ENCODE data around the gene NR4A1.

The NR4A1 gene

DNA sequence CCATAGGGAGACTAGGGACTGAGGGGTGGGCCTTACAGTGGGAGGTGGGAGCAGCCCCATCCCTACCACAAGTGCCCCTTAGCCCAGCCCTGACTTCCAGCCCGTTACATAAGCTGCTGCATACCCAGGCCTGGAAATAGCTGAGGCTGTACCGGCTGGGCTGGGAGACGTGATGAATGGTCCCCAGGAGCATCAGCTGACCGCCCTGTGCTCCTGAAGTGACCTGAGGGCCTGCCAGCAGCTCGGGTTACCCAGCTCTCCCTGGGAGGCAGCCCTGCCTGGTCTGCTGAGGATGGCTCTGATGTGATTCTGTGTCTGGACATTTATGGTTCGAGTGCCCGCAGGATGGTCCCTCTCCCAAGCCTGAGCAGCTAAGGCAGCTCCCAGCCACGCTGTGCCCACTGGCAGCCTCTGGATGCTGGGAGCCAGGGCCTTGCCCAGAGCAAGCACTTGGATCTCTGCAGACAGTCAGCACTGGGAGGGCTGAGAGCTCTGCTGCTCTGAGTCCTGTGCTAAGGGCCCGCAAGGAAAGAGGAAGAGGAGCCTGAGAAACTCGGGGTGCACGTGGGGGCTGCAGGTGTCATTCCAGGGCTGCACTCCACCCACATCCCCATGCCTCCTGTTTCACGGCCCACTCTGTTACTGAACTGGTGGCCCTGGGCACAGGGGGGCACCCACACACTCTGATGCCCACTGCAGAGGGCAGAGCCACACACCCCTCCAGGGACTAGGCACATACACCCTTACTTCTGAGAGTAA is 24.0 kb upstream of the NR4A1 start:
- DNase-seq (ENCODE audit: low read depth) = no peak
- H3K4me3 ChIP-seq (ENCODE audit: low read length) = no peak overlapping the region
- TF ChIP-seq CTCF (IDR thresholded peaks at IDR 0.05; ENCODE audit: insufficient read depth, low read depth, low read length, missing control alignments) = no peak

- DNase-seq (ENCODE audit: low read depth) = no peak
- no peak for TF ChIP-seq CTCF (IDR thresholded peaks at IDR 0.05; ENCODE audit: insufficient read depth, low read depth, low read length, missing control alignments)
- no peak overlapping the region for H3K4me3 ChIP-seq (ENCODE audit: low read length)
Measured at GRCh38 chr12:52029685-52030084, 21.6 kb upstream of the NR4A1 start.

DNA sequence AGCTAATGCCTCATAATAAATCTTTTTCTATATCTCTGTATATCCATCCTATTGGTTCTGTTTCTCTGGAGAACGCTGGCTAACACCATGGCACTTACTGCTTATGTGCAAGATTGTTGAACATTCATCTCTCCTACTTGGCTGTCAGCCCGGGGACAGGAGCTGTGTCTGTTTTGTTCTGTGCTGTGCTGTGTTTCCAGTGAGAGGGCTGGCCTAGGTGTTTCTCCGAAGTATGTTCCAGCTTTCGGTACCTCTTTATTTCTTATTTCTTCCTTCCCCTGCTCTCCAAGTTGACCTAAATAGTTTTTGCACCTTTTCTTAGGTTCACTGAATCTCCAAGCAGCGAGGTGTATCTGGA is 18.8 kb upstream of the NR4A1 start:
- TF ChIP-seq CTCF (IDR thresholded peaks at IDR 0.05; ENCODE audit: insufficient read depth, low read depth, low read length, missing control alignments) = no peak
- H3K4me3 ChIP-seq (ENCODE audit: low read length) = peak overlapping the region; percentile 35
- peak; percentile 36 for DNase-seq (ENCODE audit: low read depth)

- peak overlapping the region; percentile 35 for H3K4me3 ChIP-seq (ENCODE audit: low read length)
- TF ChIP-seq CTCF (IDR thresholded peaks at IDR 0.05; ENCODE audit: insufficient read depth, low read depth, low read length, missing control alignments) = no peak
- DNase-seq (ENCODE audit: low read depth) = peak; percentile 98
Measured at GRCh38 chr12:52032804-52033445, 18.3 kb upstream of the NR4A1 start.

DNA sequence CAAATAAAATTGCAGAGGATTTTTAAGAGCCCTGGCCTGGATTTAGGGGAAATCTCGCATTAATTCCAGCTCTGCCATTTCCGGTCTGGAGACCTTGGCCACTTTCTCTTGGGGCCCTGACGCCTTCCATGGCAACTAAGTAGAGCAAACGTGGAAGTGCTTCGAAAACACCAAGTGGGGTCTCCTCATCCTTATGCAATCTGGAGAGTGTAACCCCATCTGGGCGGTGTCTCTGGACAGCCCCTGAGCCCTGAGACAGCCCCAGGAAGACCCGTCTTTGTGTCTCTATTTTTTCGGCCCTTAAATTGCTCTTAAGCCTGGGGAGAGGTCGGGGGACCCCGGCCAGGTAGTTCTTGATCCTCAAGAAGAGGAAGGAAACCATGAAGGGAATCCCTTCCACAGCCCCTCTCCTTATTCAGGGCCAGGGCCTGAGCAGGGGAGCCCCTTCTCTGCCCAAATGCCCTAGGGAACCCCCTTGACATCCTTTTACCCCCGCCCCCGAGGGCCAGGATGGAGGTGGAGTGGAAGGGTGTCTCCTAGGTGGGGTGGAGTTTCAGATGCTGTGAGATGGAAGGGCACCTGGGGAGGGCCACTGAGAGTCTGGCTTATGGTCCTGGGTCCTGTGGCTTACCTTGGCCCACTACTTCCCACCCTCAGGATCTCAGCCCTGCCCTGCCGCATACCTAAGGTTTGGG is 17.6 kb upstream of the NR4A1 start:
- no peak for DNase-seq (ENCODE audit: low read depth)
- no peak for TF ChIP-seq CTCF (IDR thresholded peaks at IDR 0.05; ENCODE audit: insufficient read depth, low read depth, low read length, missing control alignments)
- H3K4me3 ChIP-seq (ENCODE audit: low read length) = peak overlapping the region; percentile 32

DNA sequence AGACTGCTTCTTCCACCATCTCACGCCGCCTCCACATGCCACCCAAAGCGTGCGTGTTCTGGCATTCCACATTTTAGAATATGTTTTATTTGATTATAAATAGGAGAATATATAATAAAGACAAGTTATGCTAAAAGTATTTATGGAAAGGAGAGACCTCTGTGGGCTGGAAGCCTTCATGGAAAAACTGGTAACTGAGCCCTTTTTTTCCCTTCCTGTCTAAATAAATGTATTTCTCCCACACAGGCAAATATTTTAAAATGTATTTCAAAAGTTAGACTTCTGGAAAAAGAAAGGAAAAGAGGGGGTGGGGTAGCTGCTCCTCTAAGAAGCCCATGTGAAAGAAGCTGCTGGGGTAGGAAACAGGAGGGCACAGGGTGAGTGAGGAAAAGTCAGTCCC is 16.1 kb upstream of the NR4A1 start:
- DNase-seq (ENCODE audit: low read depth) = no peak
- H3K4me3 ChIP-seq (ENCODE audit: low read length) = no peak overlapping the region
- no peak for TF ChIP-seq CTCF (IDR thresholded peaks at IDR 0.05; ENCODE audit: insufficient read depth, low read depth, low read length, missing control alignments)
